Cortex of kidney (tissue), 1 donor: ENCODE measurements around the gene CDK2AP2.

ENCODE experiments used
- DNase-seq: peaks from one replicate; lab custom pipeline; 2025; lab: John Stamatoyannopoulos, UW

The CDK2AP2 gene

GRCh38 chr11:67503119-67504004 lies 4.6 kb downstream of the CDK2AP2 start:
- DNase-seq: no peak

- DNase-seq: no peak
These were observed 5.5 kb downstream of the CDK2AP2 start for GRCh38 chr11:67502328-67502979.

- DNase-seq: no peak
These were observed 6.1 kb downstream of the CDK2AP2 start for GRCh38 chr11:67501854-67502253.

- DNase-seq: no peak
These were observed 6.9 kb downstream of the CDK2AP2 start for GRCh38 chr11:67500831-67501715.

GRCh38 chr11:67500484-67500821 lies 7.5 kb downstream of the CDK2AP2 start:
- no peak for DNase-seq

GRCh38 chr11:67499808-67500483 lies 8.0 kb downstream of the CDK2AP2 start:
- DNase-seq: no peak

- DNase-seq: no peak
These were observed 9.4 kb downstream of the CDK2AP2 start for GRCh38 chr11:67498544-67498972.

- no peak for DNase-seq
These were observed 10.2 kb downstream of the CDK2AP2 start for GRCh38 chr11:67497656-67498291.

GRCh38 chr11:67496113-67496512 lies 11.8 kb downstream of the CDK2AP2 start:
- DNase-seq: no peak

- no peak for DNase-seq
These were observed 12.5 kb downstream of the CDK2AP2 start for GRCh38 chr11:67495234-67496005.

- no peak for DNase-seq
These were observed 13.4 kb downstream of the CDK2AP2 start for GRCh38 chr11:67494371-67495233.

GRCh38 chr11:67493548-67494370 lies 14.2 kb downstream of the CDK2AP2 start:
- no peak for DNase-seq

GRCh38 chr11:67492801-67493547 lies 15.0 kb downstream of the CDK2AP2 start:
- no peak for DNase-seq

GRCh38 chr11:67492069-67492727 lies 15.8 kb downstream of the CDK2AP2 start:
- no peak for DNase-seq

GRCh38 chr11:67491276-67492068 lies 16.5 kb downstream of the CDK2AP2 start:
- DNase-seq: no peak

- no peak for DNase-seq
These were observed 17.3 kb downstream of the CDK2AP2 start for GRCh38 chr11:67490727-67491065.
